Thoracic aorta (tissue), 2 donors: ENCODE data around the gene RAPGEF3. TPM values are rescaled to one million over a fixed set of nuclear protein-coding genes. Genes with fewer than 3 reads are reported as not detected.

Source experiments
- ATAC-seq: fragments of 150-250 bp; one replicate; pipeline ENCODE4 v1.8.0; 2017; ENCODE audit warnings: low read depth; ENCODE audit not compliant: insufficient number of reproducible peaks, low FRiP score
- DNase-seq: peaks from one replicate; pipeline ENCODE4 v3.0.0-alpha.2; 2020; ENCODE audit warnings: low spot score
- H3K27ac ChIP-seq, 2 donors: fragments of 200-600 bp; sonication (generic); 1 replicate in 1 of 2; 2 replicates in 1 of 2; pipeline ENCODE4 v1.5.1; 2016; ENCODE audit warnings: mild to moderate bottlenecking in 2 of 2, moderate library complexity in 2 of 2
- H3K27me3 ChIP-seq: fragments of 200-600 bp; sonication (generic); replicated peaks from 2 replicates; pipeline ENCODE4 v1.6.0; 2016; ENCODE audit warnings: mild to moderate bottlenecking; ENCODE audit not compliant: insufficient read depth
- H3K36me3 ChIP-seq: fragments of 200-600 bp; sonication (generic); one replicate; pipeline ENCODE4 v1.5.1; 2016
- H3K4me1 ChIP-seq, 2 donors: fragments of 200-600 bp; sonication (generic); 1 replicate in 1 of 2; 2 replicates in 1 of 2; pipeline versions ENCODE4 v1.5.1 to v1.6.0; 2016; ENCODE audit warnings: low read depth in 2 of 2, mild to moderate bottlenecking in 1 of 2; ENCODE audit not compliant: control insufficient read depth in 1 of 2
- H3K4me3 ChIP-seq: fragments of 200-600 bp; sonication (generic); 2 replicates; pipeline ENCODE4 v1.5.1; 2016; ENCODE audit warnings: mild to moderate bottlenecking
- H3K9me3 ChIP-seq: fragments of 200-600 bp; sonication (generic); 2 replicates; pipeline ENCODE4 v1.5.1; 2016
- CTCF ChIP-seq: fragments of 200-600 bp; sonication (generic); IDR thresholded peaks from one replicate; pipeline ENCODE4 v1.5.1; 2019; ENCODE audit warnings: antibody characterized with exemption
- total RNA-seq, 2 donors: library from RNA; depleted of rRNA; stranded (reverse); fragments of >200 nt; gene quantifications; one replicate each; pipeline versions ENCODE4 v1.1.0 to v1.2.3, GENCODE V29; 2016

Gene RAPGEF3
- total RNA-seq, 2 donors from 2014 or later = 40.9 to 77.4 TPM

DNA sequence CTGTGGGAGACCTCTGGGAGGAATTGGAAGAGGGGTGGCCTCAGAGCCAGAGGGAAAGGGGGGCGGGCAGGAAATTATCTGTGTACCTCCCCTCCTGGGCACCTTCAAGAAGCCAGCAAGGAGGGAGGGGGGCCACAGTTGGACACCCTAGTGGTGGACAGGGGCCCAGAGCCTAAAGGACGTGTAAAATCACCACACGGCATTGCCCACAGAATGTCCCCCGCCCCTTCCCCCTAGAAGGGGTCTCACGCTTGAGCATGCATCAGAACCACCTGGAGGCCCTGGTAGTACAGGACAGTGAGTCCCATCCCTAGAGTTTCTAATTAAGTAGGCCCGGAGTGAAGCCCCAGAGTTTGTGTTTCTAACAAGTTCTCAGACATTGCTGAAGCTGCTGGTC is 41.6 kb downstream of the RAPGEF3 start:
- Histone ChIP-seq H3K9me3 (no peaks in the 10 kb centered on the region), H3K27me3 (no peaks in the 10 kb centered on the region), H3K4me1 (peaks cover 17 to 40% of the 10 kb centered on the region in 2 donors), H3K36me3 (no peaks in the 10 kb centered on the region), H3K4me3 (no peak overlapping the region), H3K27ac (peak overlapping the region; percentile 75 to 93)
- no peak for ATAC-seq
- no peak for TF ChIP-seq CTCF
- no peak for DNase-seq

DNA sequence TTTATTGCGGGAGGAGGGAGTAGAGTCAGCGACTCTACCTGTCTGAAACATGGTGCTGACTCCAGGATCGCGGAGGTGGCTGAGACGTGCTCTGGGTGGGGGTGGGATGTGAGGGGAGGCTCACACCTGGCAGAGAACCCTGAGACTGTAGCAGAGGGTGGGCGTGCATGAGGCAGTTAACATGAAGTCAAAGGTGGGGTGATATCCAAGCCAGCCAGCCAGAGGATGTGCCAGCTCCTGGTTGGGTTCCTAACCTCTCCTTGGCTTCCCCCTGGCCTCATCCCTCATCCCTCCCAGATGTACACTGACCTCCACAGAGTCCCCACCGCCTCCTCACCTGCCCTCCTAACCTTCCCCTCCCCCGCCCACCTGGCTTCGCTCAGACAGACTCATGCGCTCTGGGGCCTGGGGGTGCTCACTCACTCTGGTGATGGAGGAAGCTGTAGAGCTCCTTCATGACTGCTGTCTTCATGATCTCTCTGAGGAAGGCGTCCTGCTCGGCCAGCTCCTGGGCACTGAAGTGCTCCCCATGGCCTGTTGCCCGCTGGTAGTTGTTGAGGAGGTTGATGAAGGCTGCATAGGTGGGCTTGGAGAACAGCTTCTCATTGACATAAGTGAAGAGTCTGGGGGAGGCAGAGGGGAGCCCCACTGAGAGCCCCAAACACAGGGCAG is 42.7 kb downstream of the RAPGEF3 start:
- H3K4me1 ChIP-seq = peaks cover 17 to 38% of the 10 kb centered on the region in 2 donors
- no peaks in the 10 kb centered on the region for H3K9me3 ChIP-seq
- TF ChIP-seq CTCF = no peak
- DNase-seq (no peak), ATAC-seq (no peak)
- H3K36me3 ChIP-seq = no peaks in the 10 kb centered on the region
- no peaks in the 10 kb centered on the region for H3K27me3 ChIP-seq
- H3K27ac ChIP-seq = peak overlapping the region in 1 of 2 donors; percentile 7
- peak overlapping the region; percentile 42 for H3K4me3 ChIP-seq

GRCh38 chr12:47715393-47715876 is 43.2 kb downstream of the RAPGEF3 start:
- Histone ChIP-seq H3K27ac (peak overlapping the region in 1 of 2 donors; percentile 7), H3K4me3 (peak overlapping the region; percentile 42), H3K27me3 (no peaks in the 10 kb centered on the region), H3K4me1 (peaks cover 17 to 38% of the 10 kb centered on the region in 2 donors), H3K36me3 (no peaks in the 10 kb centered on the region), H3K9me3 (no peaks in the 10 kb centered on the region)
- TF ChIP-seq CTCF = peak; percentile 85
- ATAC-seq (peak; percentile 39), DNase-seq (no peak)

DNA sequence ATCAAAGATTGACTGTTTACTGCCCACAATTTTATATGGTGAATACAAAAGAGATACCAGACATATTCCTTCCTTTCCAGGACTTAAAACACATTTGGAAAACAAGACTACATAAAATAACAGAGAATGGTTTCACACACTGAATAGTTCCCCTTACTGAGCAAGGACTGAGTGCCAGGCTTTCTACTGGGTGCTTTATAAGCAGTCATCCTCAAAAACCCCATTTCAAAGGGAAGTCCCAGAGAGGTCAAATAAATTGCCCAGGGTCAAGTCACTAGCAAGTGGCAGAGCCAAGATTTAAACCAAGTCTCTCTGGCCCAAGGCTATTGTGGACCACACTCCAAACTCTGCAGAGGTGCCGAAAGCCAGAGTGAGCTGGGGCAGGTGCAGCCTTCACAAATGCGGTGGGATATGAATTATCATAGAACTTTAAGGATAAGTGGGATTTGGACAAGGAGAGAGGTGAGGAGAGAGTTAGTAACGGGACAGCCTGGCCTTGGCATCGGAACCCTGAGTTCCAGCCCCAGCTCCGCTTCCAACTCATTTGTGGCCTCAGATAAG is 43.8 kb downstream of the RAPGEF3 start:
- H3K4me1 ChIP-seq = peaks cover 17 to 38% of the 10 kb centered on the region in 2 donors
- H3K27me3 ChIP-seq = no peaks in the 10 kb centered on the region
- no peak overlapping the region for H3K27ac ChIP-seq
- no peak for DNase-seq
- no peaks in the 10 kb centered on the region for H3K36me3 ChIP-seq
- H3K4me3 ChIP-seq = no peak overlapping the region
- TF ChIP-seq CTCF = no peak
- ATAC-seq = no peak
- no peaks in the 10 kb centered on the region for H3K9me3 ChIP-seq

- DNase-seq (no peak), ATAC-seq (no peak)
- no peak overlapping the region for H3K4me3 ChIP-seq
- no peak overlapping the region for H3K27ac ChIP-seq
- no peaks in the 10 kb centered on the region for H3K9me3 ChIP-seq
- no peaks in the 10 kb centered on the region for H3K36me3 ChIP-seq
- H3K4me1 ChIP-seq = peaks cover 10 to 30% of the 10 kb centered on the region in 2 donors
- H3K27me3 ChIP-seq = no peaks in the 10 kb centered on the region
- TF ChIP-seq CTCF = no peak
Observed at GRCh38 chr12:47712171-47712570, 46.5 kb downstream of the RAPGEF3 start.
